Body of pancreas (tissue), 4 donors: ENCODE results near the gene TNRC18. TPM values are rescaled to one million over a fixed set of nuclear protein-coding genes. Genes with fewer than 3 reads are reported as not detected.

Experiments used
- ATAC-seq: fragments of 150-250 bp; one replicate; pipeline ENCODE4 v1.9.1; 2016
- DNase-seq, 4 donors: peaks; one replicate each; pipeline ENCODE4 v3.0.0-alpha.2; 2019
- H3K27ac ChIP-seq, 4 donors: fragments of 200-600 bp; sonication (generic); 1 replicate in 3 of 4; 2 replicates in 1 of 4; pipeline versions ENCODE4 v1.5.1 to v1.6.1; 2016 to 2019; ENCODE audit warnings: mild to moderate bottlenecking in 1 of 4, mixed read lengths in 1 of 4, moderate library complexity in 1 of 4
- H3K27me3 ChIP-seq, 2 donors: fragments of 200-600 bp; sonication (generic); one replicate each; pipeline ENCODE4 v1.6.0; 2016; ENCODE audit warnings: mild to moderate bottlenecking in 1 of 2
- H3K36me3 ChIP-seq, 2 donors: fragments of 200-600 bp; sonication (generic); replicated peaks in 1 of 2; 2 replicates each; pipeline ENCODE4 v1.5.1; 2016; ENCODE audit warnings: low read depth in 2 of 2; ENCODE audit not compliant: insufficient read depth in 1 of 2
- H3K4me1 ChIP-seq: fragments of 200-600 bp; sonication (generic); one replicate; pipeline ENCODE4 v1.6.0; 2016
- H3K4me3 ChIP-seq, 2 donors: fragments of 200-600 bp; sonication (generic); 1 replicate in 1 of 2; 2 replicates in 1 of 2; pipeline ENCODE4 v1.5.1; 2016 to 2019
- H3K9me3 ChIP-seq, 3 donors: fragments of 200-600 bp; sonication (generic); 1 replicate in 2 of 3; 2 replicates in 1 of 3; pipeline ENCODE4 v1.5.1; 2016
- CTCF ChIP-seq, 7 experiments: fragments of 450-650 bp in 4 of 7; fragments of 200-600 bp in 3 of 7; sonication (generic) in 3 of 7; IDR thresholded peaks; one replicate each; pipeline ENCODE4 v1.5.1; 2016 to 2019; ENCODE audit warnings: antibody characterized with exemption in 7 of 7
- POLR2A ChIP-seq, 3 donors: fragments of 450-650 bp; IDR thresholded peaks; one replicate each; pipeline ENCODE4 v1.6.1; 2016; ENCODE audit warnings: antibody characterized with exemption in 3 of 3, mild to moderate bottlenecking in 2 of 3
- WGBS, 2 donors: methylation state at CpG; one replicate each; pipeline ENCODE4 v1.1.5; 2017; 5-methylcytosine and 5-hydroxymethylcytosine counted together
- intact Hi-C: fragments of 100-400 bp; cut with DNase I; formaldehyde crosslinking; loops from one replicate; pipeline ENCODE4 v1.15.1; 2023
- total RNA-seq, 2 donors: library from RNA; depleted of rRNA; stranded (reverse); fragments of >200 nt; gene quantifications; one replicate each; pipeline ENCODE4 v1.1.0, GENCODE V29; 2016

TNRC18 gene
- total RNA-seq, 2 donors from 2014 or later, result 87.9 to 201 TPM

- intact Hi-C loops, result loop anchor here (5.0 kb wide), 1 partner anchor 89 kb away; no protein-coding TSS in a partner anchor
- DNase-seq, result no peak
- Histone ChIP-seq H3K4me1 (no peaks in the 10 kb centered on the region), H3K27me3 (no peaks in the 10 kb centered on the region), H3K9me3 (no peaks in the 10 kb centered on the region), H3K27ac (no peak overlapping the region), H3K4me3 (no peak overlapping the region), H3K36me3 (peaks cover 22 to 23% of the 10 kb centered on the region in 2 donors)
- ATAC-seq, result no peak
- TF ChIP-seq POLR2A (IDR thresholded peaks at IDR 0.05) (no peak), CTCF (IDR thresholded peaks at IDR 0.05) (no peak)
- WGBS, 2 donors, result 71 to 84% methylated on average over 8 of the region's 8 CpGs
Observed at GRCh38 chr7:5363729-5364128, 59.9 kb downstream of the TNRC18 start.

- peaks cover 23 to 29% of the 10 kb centered on the region in 2 donors for H3K36me3 ChIP-seq
- H3K27ac ChIP-seq, result no peak overlapping the region
- intact Hi-C loops, result loop anchor here (5.0 kb wide), 1 partner anchor 90 kb away; no protein-coding TSS in a partner anchor
- DNase-seq, result no peak
- no peaks in the 10 kb centered on the region for H3K27me3 ChIP-seq
- no peak overlapping the region for H3K4me3 ChIP-seq
- TF ChIP-seq CTCF (IDR thresholded peaks at IDR 0.05), result no peak
- no peak for TF ChIP-seq POLR2A (IDR thresholded peaks at IDR 0.05)
- H3K9me3 ChIP-seq, result no peaks in the 10 kb centered on the region
- ATAC-seq, result no peak
- 92 to 93% methylated on average over 3 to 17 of the region's 18 CpGs for whole genome bisulfite sequencing, 2 donors
- no peaks in the 10 kb centered on the region for H3K4me1 ChIP-seq
Observed at GRCh38 chr7:5362466-5362865, 61.2 kb downstream of the TNRC18 start.

GRCh38 chr7:5361446-5362127 is 62.0 kb downstream of the TNRC18 start:
- TF ChIP-seq CTCF (IDR thresholded peaks at IDR 0.05) (no peak), POLR2A (IDR thresholded peaks at IDR 0.05) (no peak)
- Histone ChIP-seq H3K9me3 (no peaks in the 10 kb centered on the region), H3K27me3 (no peaks in the 10 kb centered on the region), H3K4me1 (no peaks in the 10 kb centered on the region), H3K27ac (no peak overlapping the region), H3K36me3 (peaks cover 30 to 32% of the 10 kb centered on the region in 2 donors), H3K4me3 (no peak overlapping the region)
- no peak for ATAC-seq
- 92 to 94% methylated on average over 10 to 36 of the region's 58 CpGs for WGBS, 2 donors
- no peak for DNase-seq
- intact Hi-C loops, result loop anchor here (5.0 kb wide), 1 partner anchor 91 kb away; no protein-coding TSS in a partner anchor

GRCh38 chr7:5360971-5361370 is 62.7 kb downstream of the TNRC18 start:
- no peak for DNase-seq
- Histone ChIP-seq H3K4me3 (no peak overlapping the region), H3K36me3 (peaks cover 30 to 35% of the 10 kb centered on the region in 2 donors), H3K27ac (no peak overlapping the region), H3K9me3 (no peaks in the 10 kb centered on the region), H3K27me3 (no peaks in the 10 kb centered on the region), H3K4me1 (no peaks in the 10 kb centered on the region)
- no peak for ATAC-seq
- intact Hi-C loops, result loop anchor here (5.0 kb wide), 1 partner anchor 91 kb away; no protein-coding TSS in a partner anchor
- no peak for TF ChIP-seq CTCF (IDR thresholded peaks at IDR 0.05)
- TF ChIP-seq POLR2A (IDR thresholded peaks at IDR 0.05), result no peak
- 95 to 98% methylated on average over 20 to 27 of the region's 29 CpGs for WGBS, 2 donors
